Ramos (cell line): ENCODE results near the gene ALDH1A3.
"Not testable (repeated sequence)": the region's sequence is repeated elsewhere in the genome, so short reads cannot be mapped to it uniquely, and the experiment has no call there.

Experiments
- in situ Hi-C: fragments of 300-500 bp; cut with MboI; formaldehyde crosslinking; loops from one replicate; pipeline ENCODE4 v1.14.3; 2022; ENCODE audit warnings: low sequenced_read_pairs; ENCODE audit not compliant: unreplicated experiment

The ALDH1A3 gene

DNA sequence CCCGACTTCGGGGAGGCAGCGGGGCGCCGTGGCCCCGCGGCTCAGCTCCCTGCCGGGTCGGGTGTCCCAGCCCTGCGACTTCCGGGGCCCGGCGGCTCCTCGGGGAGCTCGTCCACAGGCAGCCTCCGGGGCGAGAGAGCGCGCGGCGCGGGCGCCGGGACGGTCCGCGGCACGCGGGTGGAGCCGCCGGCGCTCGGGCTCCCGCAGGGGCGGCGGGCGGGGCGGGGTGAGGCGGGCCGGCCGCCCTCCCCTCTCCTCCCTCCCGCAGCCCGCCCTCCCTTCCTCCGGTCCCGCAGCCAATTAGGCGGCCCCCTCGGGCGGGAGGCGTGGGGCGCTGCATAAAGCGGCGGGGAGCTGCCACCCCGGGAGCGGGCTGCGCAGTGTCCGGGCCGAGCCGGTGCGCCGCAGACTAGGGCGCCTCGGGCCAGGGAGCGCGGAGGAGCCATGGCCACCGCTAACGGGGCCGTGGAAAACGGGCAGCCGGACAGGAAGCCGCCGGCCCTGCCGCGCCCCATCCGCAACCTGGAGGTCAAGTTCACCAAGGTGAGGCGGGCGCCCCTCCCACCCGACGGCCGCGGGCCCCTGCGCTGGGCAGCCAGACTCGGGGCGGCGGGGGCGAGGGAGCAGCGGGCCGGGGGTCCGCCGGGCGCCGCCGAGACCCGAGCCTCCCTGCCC, at the start of gene ALDH1A3:
Gene ALDH1A3, plus strand, starts transcription at position 368 of the 675 bp plus-strand sequence. Its CDS starts 77 bp downstream, at position 445.
- in situ Hi-C loops = no loop called here

DNA sequence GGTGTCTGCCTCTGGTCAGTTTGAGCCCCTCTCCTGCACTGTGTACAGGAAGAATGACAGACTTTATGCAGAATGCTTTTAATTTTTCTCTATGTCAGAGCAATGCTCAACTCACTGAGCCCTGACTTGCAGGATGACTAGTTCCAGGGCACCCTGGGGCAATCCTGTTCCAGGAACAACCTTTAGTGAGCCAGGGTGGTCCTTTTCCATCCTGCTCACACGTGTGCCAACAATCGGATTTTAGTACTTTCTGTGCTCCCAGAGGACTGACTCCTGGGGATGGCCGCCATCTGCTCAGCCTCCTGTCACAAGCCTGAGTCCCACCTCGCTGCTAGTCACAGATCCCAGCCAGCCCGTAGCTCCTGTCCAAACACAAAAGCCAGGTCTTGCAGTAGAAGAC, 48.2 kb upstream of the ALDH1A3 start:
- in situ Hi-C loops = no loop called here

DNA sequence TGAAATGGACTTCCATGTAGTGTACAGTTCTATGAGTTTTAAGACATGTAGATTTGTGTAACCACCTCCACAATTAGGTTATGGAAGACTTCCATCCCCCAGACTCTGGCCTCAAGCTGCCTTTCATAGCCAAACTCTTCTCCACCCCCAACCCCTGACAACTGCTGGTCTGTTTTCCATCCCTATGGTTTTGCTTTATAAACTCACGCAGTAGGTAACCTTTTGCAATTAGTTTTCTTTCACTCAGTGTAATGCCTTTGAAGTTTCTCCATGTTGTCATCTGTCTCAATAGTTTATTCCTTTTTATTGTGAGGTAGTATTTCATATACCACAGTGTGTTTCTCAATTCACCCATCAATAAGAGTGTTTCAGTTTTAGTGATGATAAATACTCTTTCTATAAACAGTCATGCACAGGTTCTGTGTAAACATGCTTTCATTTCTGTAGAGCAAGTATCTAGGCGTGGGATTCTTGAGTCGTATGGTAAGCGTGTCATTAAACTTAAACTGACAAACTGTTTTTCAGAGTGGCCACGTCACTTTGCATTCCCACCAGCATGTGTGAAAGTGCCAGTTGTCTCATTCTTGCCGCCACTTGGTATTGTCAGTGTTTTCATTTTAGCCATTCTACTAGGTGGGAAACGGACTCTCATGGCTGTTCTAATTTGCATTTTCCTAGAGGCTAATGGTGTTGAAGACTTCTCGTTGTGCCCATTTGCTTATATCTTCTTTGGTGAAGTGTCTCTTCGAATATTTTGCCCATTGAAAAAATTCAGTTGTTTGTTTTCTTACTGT, 47.3 kb upstream of the ALDH1A3 start:
- in situ Hi-C loops = no loop called here

DNA sequence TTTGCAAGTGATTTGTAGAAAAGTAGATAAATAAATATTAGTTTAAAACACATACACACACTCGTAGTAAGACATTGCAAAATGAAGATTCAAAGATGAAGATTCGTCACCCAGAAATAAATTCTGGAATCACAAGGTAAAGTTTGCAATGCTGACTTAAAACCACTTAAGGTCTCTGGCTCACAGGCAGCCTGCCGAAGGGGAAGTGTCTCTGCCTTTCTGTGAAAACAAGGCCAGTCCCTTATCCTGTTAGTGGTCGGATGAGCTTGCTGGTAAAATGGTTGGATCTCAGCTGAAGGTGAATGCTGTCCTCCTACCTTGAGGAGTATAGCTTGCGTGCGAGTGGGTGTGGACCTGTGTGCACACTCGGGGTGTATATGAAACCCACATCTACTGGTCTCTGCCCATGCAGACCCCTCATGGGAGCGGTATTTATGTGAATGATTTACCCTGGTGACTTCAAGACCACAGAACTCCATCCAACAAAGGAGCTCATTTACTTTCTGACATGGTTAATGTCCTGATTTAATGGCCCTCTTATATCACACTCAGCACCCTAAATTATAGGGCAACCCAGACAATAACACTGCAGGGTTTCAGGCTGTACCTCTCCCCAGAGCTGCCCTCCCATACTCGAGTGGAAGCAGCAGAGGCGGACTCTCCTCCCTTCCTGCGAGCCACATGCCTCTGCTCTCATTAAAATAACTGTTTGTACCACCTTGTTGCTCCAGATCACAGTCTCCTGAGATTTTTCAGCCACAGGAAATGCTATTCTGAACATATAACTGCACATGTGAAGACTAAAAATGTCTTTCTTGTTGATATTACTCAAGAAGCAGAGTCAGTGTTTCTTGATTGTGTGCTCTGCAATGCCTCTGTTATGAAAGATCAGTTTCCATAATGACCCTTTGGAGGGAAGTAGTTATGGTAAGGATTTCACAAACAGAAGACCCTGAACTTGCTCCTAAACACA, 45.9 kb upstream of the ALDH1A3 start:
- in situ Hi-C loops = no loop called here

DNA sequence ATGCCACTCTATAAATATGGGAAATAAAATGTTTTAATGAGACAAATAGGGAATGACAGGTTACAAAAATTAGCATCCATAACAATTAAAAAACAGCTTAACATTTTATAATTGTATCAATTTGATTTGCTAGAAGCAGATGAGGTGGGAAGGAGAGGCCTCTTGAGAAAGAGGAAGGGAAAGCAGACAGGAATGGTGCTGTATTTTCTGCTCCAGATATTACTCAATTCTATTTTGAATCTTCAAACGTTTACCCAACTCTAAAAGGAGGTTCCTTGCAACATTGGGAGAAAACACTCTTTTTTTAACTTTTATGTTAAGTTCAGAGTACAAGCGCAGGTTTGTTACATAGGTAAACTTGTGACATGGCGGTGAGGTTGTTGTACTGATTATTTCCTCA, 44.9 kb upstream of the ALDH1A3 start:
- in situ Hi-C loops = no loop called here

DNA sequence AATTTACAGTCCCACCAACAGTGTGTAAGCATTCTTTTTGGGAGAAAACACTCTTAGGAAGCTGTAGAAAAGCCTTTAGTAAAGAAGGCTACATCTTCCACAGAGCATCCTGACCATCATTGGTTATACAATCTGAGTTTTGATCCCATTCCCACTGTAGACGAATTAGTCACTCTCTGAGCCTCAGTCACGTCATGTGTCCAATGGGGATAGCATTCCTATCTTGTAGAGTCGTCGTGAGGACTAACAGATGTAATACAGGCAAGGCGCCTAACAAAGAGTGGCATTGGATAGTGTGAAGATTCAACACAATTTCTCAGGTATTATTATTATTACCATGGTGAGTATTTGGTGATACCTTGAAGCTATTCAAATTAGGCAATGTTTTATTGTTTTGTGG, 44.0 kb upstream of the ALDH1A3 start:
- in situ Hi-C loops = no loop called here

DNA sequence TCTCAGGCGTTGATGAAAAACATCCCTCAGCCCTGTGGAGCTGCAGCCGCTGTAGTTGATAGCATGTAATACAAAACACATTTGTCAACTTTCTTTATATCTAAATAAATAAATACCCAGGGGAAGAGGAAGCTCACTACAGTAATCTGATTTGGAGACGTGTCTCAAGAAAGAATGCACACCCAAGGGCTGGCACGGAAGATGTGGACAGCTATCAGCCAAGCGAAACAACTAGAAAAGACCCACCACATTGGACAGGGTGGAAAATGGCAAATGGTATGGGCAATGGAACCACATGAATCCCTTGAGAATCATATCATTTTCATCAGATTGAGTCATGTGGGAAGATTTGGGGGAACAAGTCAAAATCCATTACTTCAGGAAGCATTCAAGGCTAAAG, 43.1 kb upstream of the ALDH1A3 start:
- in situ Hi-C loops = no loop called here

DNA sequence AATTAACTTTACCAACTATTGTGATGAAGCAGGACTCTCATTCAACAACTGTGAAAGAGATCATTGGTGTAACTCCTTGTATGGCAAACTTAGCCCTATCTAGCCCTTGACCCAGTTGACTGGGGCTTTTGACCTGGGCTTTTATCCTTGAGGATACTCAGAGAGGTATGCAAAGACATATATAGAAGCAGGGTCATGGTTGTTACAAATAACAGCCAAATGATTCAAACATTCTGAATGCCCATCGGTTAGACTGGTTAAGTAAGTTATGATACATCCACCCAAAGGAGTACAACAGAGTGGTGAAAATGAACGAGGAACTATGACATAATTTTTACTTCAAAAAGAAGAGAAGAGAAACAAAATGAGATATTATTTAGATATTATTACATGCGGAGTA, 38.2 kb upstream of the ALDH1A3 start:
- in situ Hi-C loops = no loop called here

DNA sequence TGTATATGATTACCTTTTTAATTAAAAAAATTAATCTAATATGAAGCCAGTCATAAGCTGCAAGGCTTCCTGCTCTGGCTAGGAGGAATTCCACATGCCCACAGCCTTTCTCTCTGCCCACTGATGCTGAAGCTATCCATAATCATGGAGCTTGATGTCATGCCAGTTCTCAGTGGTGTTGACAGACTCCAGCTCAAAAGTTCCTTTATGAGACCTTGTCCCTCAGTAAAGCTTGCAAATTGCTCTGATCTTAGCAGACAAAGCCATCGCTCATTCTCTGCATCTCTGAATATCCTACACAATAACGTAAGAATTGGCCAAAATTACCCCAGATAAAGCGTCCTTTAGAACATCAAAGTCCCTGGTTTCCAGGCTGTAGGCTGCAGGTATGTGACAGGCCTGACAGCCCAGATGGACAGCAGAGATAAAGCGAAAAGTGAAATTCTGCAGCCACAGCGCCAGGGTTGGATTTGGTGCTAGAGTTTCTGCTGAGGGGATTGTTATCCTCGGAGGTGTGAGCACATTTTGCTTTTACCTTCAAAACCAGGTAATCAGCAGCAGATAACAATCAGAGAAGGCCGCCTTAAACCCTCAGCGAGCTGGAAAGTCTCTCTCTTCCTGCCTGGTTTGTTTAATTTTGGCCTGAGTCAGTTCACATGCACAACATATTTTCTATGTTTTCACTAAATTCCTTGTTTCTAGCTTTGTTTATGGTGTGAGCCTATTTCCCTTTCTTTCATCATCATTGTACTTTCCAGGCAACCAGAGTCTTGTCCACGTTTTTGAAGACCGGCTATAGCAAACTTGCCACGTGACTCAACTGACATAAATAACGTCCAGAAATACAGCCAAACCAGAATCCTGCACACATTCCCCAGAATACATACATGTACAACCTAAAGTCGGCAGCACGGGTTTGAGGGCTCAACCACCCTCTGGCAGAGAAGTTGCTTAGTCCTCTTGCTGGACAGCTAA, 36.6 kb upstream of the ALDH1A3 start:
- in situ Hi-C loops = no loop called here

DNA sequence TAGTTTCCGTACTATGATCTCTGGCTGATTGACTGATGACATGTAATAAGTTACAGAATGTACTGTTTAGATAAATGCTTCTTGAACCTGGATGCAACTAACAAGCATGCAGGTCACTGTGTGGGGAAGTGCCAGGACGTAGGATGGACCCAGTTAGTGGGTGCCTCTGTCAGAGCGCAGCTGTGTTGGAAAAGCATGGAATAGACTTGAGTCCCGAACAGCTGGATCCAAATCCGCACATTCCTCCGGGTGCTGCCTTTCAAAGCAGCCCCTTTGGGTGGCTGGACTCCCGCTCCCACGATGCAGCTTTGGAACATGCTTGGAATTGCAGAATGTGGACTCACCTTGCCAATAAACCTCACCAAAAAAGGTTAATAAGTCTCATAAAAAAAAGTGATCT, 35.5 kb upstream of the ALDH1A3 start:
- in situ Hi-C loops = no loop called here

DNA sequence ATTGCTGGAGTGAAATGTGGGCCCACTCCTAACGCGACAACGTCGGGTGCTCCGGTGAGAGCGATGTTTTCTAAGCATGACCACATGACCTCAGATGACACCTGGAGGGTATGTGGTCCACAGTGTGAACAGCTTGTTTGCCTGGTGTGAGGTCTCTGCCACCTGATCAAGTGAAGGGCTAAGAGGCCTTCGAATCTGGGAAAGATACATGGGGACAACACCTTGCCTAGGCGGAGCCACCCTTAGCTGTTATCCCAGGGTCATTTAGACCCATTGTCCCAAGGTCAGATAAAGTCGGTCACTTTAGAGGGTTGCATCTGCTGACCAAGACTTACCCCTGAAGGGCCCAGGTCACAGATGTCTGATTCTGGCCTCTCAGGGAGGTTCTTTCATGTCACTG, 34.9 kb upstream of the ALDH1A3 start:
- in situ Hi-C loops = no loop called here

DNA sequence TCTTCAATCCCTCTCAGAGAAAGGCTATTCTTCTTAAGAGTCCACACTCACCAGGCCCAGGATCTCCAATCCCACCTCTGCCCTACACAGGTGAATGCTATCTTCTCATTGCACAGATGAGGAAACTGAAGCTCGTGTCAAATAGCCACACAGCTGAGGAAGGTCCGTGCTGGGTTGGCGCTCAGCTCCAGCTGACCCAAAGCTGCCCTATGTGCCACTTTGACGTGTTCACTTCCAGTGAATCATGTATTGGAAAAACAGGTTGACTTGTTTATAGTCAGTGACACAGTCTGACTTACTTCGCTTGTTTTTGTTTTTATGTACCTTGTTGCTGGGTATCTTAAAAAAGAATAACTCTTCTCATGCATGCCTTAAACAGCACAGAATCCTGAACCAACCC, 32.4 kb upstream of the ALDH1A3 start:
- in situ Hi-C loops = no loop called here

DNA sequence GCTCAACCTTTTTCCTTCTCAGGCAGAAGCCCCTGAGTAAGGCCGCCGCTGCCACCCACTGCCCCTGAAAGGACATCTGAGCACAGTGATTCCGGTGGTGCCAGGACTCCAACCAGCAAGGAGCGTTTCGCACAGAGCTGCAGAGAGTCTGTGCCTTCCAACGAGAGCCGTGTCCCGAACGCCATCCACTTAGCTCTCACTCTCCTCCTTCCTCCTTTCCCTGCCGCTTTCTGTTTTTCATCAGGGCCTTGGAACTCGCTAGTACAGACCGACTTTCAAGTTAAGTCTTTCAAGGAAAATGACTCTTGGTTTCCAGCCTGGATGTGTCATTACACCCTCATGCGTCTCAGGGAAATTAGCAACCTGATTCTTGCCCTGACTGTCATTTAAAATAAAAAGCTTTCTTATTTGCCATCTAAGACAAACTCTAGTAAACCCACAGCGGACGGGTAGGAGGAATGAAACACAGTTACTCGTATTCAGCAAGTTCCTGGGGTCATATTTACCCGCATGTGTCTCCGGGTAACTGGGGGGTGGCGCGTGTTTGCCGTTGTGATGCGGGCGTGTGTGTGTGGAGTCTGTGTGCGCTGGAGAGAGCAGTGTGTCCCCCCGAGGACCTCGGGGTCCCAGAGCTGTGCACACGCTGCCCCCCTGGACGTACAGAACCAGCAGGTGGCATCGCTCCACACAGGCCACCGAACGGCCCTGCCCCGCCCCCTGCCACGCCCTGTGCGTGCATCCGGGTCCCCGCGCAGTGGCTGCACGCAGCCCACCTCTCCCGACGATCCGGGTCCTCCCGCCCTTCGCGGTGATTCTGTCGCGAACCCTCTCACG, 30.4 kb upstream of the ALDH1A3 start:
- in situ Hi-C loops = no loop called here

DNA sequence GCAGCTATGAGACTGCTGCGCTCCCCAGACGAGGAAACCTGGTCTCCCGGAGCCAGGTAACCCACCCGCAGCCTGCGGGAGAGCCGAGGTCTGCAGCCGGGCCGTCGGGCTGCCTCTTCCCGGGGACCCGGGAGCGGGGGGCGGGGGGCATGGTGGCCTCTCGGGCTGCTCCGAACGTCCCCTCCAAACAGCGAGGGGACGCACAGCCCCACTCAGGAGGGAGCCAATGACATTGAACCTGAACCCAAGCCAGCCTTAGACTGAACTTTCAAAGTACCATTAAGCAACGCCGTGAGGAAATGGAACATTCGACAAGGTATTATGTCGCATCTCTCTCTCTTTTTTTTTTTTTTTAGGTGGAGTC, 29.8 kb upstream of the ALDH1A3 start:
- in situ Hi-C loops = no loop called here

DNA sequence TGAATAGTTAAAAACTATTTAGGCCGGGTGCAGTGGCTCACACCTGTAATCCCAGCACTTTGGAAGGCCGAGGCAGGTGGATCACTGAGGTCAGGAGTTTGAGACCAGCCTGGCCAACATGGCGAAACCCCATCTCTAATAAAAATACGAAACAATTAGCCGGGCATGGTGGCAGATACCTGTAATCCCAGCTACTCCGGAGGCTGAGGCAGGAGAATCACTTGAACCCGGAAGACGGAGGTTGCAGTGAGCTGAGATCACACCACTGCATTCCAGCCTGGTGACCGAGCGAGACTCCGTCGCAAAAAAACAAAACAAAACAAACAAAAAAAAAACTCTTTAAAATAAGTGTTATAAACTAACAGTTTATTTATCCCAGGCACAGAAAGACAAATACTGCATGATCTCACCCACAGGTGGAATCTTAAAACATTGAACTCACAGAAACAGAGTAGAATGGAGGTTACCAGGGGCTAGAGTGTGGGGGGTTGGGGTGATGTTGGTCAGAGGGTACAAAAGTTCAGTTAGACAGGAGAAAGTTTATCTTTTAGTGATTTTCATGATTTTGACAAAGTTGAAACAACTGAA, 28.1 kb upstream of the ALDH1A3 start:
- in situ Hi-C loops = not testable (repeated sequence)

DNA sequence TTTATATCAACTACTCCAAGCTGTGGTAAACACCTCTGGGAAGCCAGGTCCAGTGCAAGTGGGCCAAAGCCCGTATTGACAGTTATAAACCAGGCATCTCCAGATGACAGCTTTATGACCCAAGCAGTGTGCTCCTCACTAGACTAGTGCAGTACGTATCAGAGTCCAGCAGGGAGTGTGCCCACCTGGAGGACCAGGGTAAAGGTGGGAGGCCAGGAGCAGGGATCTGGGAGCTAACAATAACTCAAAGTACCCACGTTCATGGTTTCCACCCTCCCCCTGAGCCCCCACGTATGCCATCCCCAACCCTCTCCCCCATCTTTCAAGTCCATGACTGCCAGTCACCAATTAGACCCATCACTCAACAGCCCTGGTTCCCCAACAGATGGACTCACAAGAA, 27.0 kb upstream of the ALDH1A3 start:
- in situ Hi-C loops = no loop called here

DNA sequence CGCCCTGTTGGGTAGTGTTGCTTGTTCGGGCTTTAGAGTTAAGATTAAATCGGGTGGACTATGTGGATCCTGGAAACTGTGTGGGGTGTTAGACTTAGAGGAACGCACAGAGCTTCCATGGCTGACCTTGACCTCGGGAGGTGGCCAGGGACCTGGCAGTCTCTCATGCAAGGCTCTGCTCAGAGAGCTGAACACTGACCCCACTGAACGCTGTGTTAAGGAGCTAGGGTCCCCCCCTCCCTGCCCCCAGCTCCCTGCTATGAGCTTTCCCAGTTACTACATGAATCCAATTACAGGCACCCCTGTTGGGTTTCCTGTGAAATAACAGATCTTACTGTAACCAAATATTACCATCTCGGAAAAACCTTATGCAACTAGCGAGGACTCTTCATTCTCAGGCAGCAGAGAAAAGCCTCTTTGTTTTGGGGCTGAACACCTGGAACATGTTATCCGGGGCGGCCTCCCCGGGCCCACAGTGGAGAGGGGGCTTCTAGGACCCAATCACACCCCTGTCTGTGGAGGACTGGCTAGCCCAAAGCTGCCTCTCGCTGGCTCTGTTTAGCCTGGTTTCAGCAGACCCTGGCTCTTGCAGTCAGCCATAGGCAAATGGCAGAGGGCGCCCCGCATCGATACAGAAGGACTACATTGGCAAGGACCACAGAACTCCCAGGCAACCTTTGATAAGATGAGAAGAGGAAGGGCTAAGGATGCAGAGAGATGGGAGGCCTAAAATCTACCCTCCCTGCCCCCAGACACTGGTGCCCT, 25.8 kb upstream of the ALDH1A3 start:
- in situ Hi-C loops = no loop called here

DNA sequence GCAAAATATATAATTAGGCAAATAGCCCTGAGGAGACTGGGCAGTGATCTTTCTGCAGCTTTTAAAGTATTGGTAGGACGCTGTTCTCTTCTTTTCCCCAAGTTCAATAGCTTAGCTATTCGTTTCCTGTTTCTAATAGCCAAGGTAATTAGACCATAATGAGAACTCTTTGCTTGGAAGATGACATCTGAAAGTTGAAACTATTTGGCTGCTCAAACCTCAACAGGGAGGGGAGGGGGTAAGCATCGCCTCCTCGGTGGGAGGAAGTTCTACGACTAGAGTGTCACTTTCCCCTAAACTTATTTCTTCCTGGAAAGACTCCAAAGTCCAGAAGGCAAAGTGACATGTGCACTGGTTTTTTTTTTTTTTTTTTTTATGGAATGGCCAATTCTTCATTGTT, 22.8 kb upstream of the ALDH1A3 start:
- in situ Hi-C loops = no loop called here
